ES-I3 (cell line): ENCODE data around the gene IFNGR1.

Experiments
- H3K36me3 ChIP-seq: 2 replicates; pipeline ENCODE4 v1.6.1; 2013; ENCODE audit warnings: mild to moderate bottlenecking, low read length, control low read depth, moderate library complexity; ENCODE audit not compliant: insufficient read depth
- H3K4me1 ChIP-seq: 2 replicates; pipeline ENCODE4 v1.6.1; 2013; ENCODE audit warnings: mild to moderate bottlenecking, control low read depth, low read length; ENCODE audit not compliant: insufficient read depth
- H3K9ac ChIP-seq: 2 replicates; pipeline ENCODE4 v1.6.1; 2013; ENCODE audit warnings: low read depth, mild to moderate bottlenecking, low read length, moderate library complexity
- H3K9me3 ChIP-seq: 2 replicates; pipeline ENCODE4 v1.6.1; 2013; ENCODE audit warnings: mild to moderate bottlenecking, low read length, moderate library complexity; ENCODE audit not compliant: control insufficient read depth, insufficient read depth

IFNGR1 gene

DNA sequence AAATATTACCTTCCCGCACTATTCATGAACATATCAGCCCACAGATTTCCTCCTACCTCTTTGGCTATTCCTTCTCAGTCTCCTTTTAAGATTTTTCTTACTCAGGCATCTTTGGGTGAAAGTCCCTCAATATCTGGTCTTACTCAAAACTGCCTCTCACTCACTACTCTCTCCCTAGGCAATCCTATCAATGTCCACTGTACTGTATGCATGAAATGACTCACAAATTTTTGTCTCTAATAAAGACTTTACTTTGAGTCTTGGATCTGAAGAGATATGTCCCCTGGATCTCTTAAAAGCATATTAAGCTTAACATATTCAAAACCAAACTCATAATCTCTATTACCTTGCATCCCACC lies 70.2 kb downstream of the IFNGR1 start:
- no peak overlapping the region for H3K9ac ChIP-seq
- H3K4me1 ChIP-seq: no peaks in the 10 kb centered on the region; the same call in 1 of the 2 replicates
- H3K36me3 ChIP-seq: no peaks in the 10 kb centered on the region
- H3K9me3 ChIP-seq: no peaks in the 10 kb centered on the region; the same call in 1 of the 2 replicates

DNA sequence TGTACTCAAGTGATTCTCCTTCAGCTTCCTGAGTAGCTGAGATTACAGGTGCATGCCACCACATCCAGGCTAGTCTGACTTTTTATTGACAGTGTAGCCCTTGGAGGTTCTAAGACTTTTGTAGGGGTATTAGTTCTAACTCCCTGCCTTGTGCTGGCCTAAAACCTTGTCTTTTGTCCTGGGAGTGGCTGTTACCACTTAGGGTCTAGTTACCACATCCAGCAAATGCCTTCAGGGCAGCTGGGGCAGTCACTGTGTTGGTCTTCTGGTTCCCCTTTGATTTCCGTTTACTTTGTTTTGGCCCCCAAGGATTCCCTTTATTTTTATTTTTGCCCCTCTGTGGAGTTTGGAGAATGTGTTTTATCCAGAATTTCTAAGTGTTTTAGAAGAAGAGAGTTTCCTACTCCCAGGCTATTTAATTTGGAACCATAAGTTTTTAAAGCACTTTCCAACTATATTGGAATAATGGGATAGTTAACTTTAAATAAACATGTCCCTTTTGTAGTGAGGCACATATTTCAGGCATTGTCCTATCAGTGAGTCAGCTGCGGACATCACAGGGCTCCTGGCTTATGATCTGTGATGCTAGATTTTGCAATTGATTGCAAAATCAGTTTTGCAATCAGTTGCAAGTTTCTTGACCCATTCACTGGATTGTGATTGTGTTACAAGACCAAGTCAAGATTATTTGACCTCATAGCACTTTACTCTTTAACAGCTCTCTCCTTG lies 70.7 kb downstream of the IFNGR1 start:
- no peak overlapping the region for H3K9ac ChIP-seq
- no peaks in the 10 kb centered on the region; the same call in 1 of the 2 replicates for H3K4me1 ChIP-seq
- no peaks in the 10 kb centered on the region; the same call in 1 of the 2 replicates for H3K9me3 ChIP-seq
- no peaks in the 10 kb centered on the region for H3K36me3 ChIP-seq
